ENCODE measurements around the gene UTP15. TPM values are rescaled to one million over a fixed set of nuclear protein-coding genes. Genes with fewer than 3 reads are reported as not detected.

The UTP15 gene
- total RNA-seq, 1 donor from 2014 or later, result 40.4 TPM

GRCh38 chr5:73625944-73626811 lies 60.6 kb downstream of the UTP15 start, which contains the start of gene ARHGEF28:
TSS of gene ARHGEF28 (plus strand) at chr5:73626196. CDS start at chr5:73684852, 58,656 bp downstream.
- H3K27me3 Mint-ChIP-seq, result peaks cover 43% of the 10 kb centered on the region
- ChIA-PET CTCF (no interaction called here), POLR2A (no interaction called here)
- no peaks in the 10 kb centered on the region for H3K36me3 Mint-ChIP-seq (ENCODE audit: low read depth)
- H3K27ac Mint-ChIP-seq, result no peak within 1 kb of the TSS
- ATAC-seq (ENCODE audit: low read depth), result peak; percentile 40
- H3K4me1 Mint-ChIP-seq, result peaks cover 6% of the 10 kb centered on the region
- H3K9me3 Mint-ChIP-seq, result no peaks in the 10 kb centered on the region
- no peak for TF ChIP-seq CTCF (IDR thresholded peaks at IDR 0.05)
- intact Hi-C loops (cut with micrococcal nuclease), result no loop called here
- H3K4me3 Mint-ChIP-seq, result peak within 1 kb of the TSS; percentile 61
- DNase-seq, result no peak

GRCh38 chr5:73626814-73627313 lies 61.3 kb downstream of the UTP15 start:
- intact Hi-C loops (cut with micrococcal nuclease), result no loop called here
- H3K27me3 Mint-ChIP-seq, result peaks cover 40% of the 10 kb centered on the region
- no peak for ATAC-seq (ENCODE audit: low read depth)
- H3K9me3 Mint-ChIP-seq, result no peaks in the 10 kb centered on the region
- TF ChIP-seq CTCF (IDR thresholded peaks at IDR 0.05), result no peak
- DNase-seq, result no peak
- H3K4me1 Mint-ChIP-seq, result peaks cover 6% of the 10 kb centered on the region
- CTCF ChIA-PET, result no interaction called here
- POLR2A ChIA-PET, result no interaction called here
- H3K27ac Mint-ChIP-seq, result no peak overlapping the region
- H3K36me3 Mint-ChIP-seq (ENCODE audit: low read depth), result no peaks in the 10 kb centered on the region
- peak overlapping the region; percentile 35 for H3K4me3 Mint-ChIP-seq

GRCh38 chr5:73629456-73629855 lies 63.9 kb downstream of the UTP15 start:
- ATAC-seq (ENCODE audit: low read depth), result no peak
- no peak overlapping the region for H3K27ac Mint-ChIP-seq
- intact Hi-C loops (cut with micrococcal nuclease), result no loop called here
- ChIA-PET CTCF (no interaction called here), POLR2A (no interaction called here)
- H3K27me3 Mint-ChIP-seq, result peaks cover 31% of the 10 kb centered on the region
- H3K4me1 Mint-ChIP-seq, result peaks cover 6% of the 10 kb centered on the region
- H3K9me3 Mint-ChIP-seq, result no peaks in the 10 kb centered on the region
- H3K4me3 Mint-ChIP-seq, result no peak overlapping the region
- no peaks in the 10 kb centered on the region for H3K36me3 Mint-ChIP-seq (ENCODE audit: low read depth)
- no peak for DNase-seq
- no peak for TF ChIP-seq CTCF (IDR thresholded peaks at IDR 0.05)

GRCh38 chr5:73630765-73631164 lies 65.2 kb downstream of the UTP15 start:
- Mint-ChIP-seq H3K27me3 (peaks cover 25% of the 10 kb centered on the region), H3K36me3 (ENCODE audit: low read depth) (no peaks in the 10 kb centered on the region)
- CTCF ChIA-PET, result no interaction called here

More at GRCh38 chr5:73630765-73631164, 65.2 kb downstream of the UTP15 start:
- Mint-ChIP-seq H3K9me3 (no peaks in the 10 kb centered on the region), H3K4me1 (peaks cover 2% of the 10 kb centered on the region), H3K4me3 (no peak overlapping the region), H3K27ac (no peak overlapping the region)
- intact Hi-C loops (cut with micrococcal nuclease), result no loop called here
- DNase-seq (no peak), ATAC-seq (ENCODE audit: low read depth) (no peak)
- POLR2A ChIA-PET, result no interaction called here
- TF ChIP-seq CTCF (IDR thresholded peaks at IDR 0.05), result no peak

Data from activated B cell treated with CpG ODN at 0.5 μM for 24 hours (primary cell).